ENCODE measurements around the gene WFDC11. TPM values are rescaled to one million over a fixed set of nuclear protein-coding genes. Genes with fewer than 3 reads are reported as not detected.

WFDC11 gene
- total RNA-seq, 1 experiment from 2014 or later: not detected

DNA sequence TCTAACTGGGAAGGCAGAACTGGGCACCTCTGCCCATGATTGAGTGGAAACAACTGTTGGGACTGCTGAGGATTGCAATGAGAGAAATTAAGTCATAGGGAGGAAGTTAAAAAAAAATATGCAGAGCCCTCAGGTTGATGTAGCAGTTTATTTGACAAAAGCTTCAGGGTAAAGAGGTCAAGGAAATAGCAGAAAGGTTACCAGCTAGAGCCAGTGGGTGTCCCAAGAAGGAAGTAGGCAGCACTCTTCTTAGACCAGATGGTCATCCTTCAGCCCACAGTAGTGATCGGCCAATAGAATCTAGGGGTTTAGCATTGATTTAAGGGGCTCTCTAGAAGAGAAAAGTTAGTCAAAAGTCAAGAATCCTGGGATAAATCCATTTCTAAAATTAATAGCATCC is 62.2 kb downstream of the WFDC11 start:
- TF ChIP-seq ATF1 (CRISPR knock-in tag; IDR thresholded peaks at IDR 0.05): no peak
- DNase-seq (ENCODE audit: low spot score) (no peak), ATAC-seq (no peak)
- Mint-ChIP-seq H3K36me3 (peaks cover 28% of the 10 kb centered on the region), H3K4me3 (no peak overlapping the region), H3K4me1 (peaks cover 11% of the 10 kb centered on the region), H3K9me3 (peaks cover 50% of the 10 kb centered on the region), H3K27me3 (ENCODE audit: low read depth) (no peaks in the 10 kb centered on the region; the same call in 1 of the 2 replicates), H3K27ac (no peak overlapping the region)
- ChIA-PET CTCF (no interaction called here), POLR2A (no interaction called here)

Small RNA genes within 50 kb of the gene (microRNA-seq; reads per million reads assigned to microRNA genes)
- gene MIR3617 (ENCODE audit: borderline number of aligned reads): 15.4 reads per million, percentile 36 among the genes with 10 or more reads in this experiment

Other genes with a start within 250 kb of the WFDC11 start
- 76.4 to 114 TPM (median 99.4 TPM) in 3 replicates for gene WFDC2, start 200.5 kb downstream of the WFDC11 start, total RNA-seq (2021)
- gene SPINT3, start 154.6 kb downstream of the WFDC11 start, total RNA-seq (2021): not detected in 3 replicates
- gene WFDC6, start 130.8 kb downstream of the WFDC11 start, total RNA-seq (2021): not detected in 3 replicates
- 0.16 to 0.26 TPM (median 0.23 TPM) in 3 replicates for gene EPPIN, start 122.8 kb downstream of the WFDC11 start, total RNA-seq (2021)
- gene WFDC8, start 91.0 kb downstream of the WFDC11 start, total RNA-seq (2021): not detected in 3 replicates
- gene WFDC10A, start 40.5 kb downstream of the WFDC11 start, total RNA-seq (2021): 0.37 TPM in 1 of 3 replicates, not detected in the others
- not detected in 3 replicates for gene WFDC9, start 39.0 kb downstream of the WFDC11 start, total RNA-seq (2021)
- not detected in 3 replicates for gene WFDC13, start 31.8 kb upstream of the WFDC11 start, total RNA-seq (2021)
- gene WFDC10B, start 34.8 kb upstream of the WFDC11 start, total RNA-seq (2021): 0.42 to 0.62 TPM (median 0.53 TPM) in 3 replicates
- not detected in 3 replicates for gene SPINT4, start 52.1 kb upstream of the WFDC11 start, total RNA-seq (2021)
- gene WFDC3, start 121.6 kb upstream of the WFDC11 start, total RNA-seq (2021): not detected in 3 replicates
- gene DNTTIP1, start 121.7 kb upstream of the WFDC11 start, total RNA-seq (2021): 34.2 to 35.7 TPM (median 35.1 TPM) in 3 replicates
- gene UBE2C, start 142.4 kb upstream of the WFDC11 start, total RNA-seq (2021): 249 to 251 TPM (median 249 TPM) in 3 replicates
- gene TNNC2, start 157.1 kb upstream of the WFDC11 start, total RNA-seq (2021): 2.7 to 3.6 TPM (median 3.0 TPM) in 3 replicates
- gene SNX21, start 163.6 kb upstream of the WFDC11 start, total RNA-seq (2021): 17.9 to 23.1 TPM (median 21.7 TPM) in 3 replicates
- 38.1 to 41.1 TPM (median 39.4 TPM) in 3 replicates for gene ACOT8, start 187.2 kb upstream of the WFDC11 start, total RNA-seq (2021)
- 3.4 to 5.4 TPM (median 4.7 TPM) in 3 replicates for gene ZSWIM3, start 187.4 kb upstream of the WFDC11 start, total RNA-seq (2021)
- 15.2 to 17.4 TPM (median 17.0 TPM) in 3 replicates for gene ZSWIM1, start 211.0 kb upstream of the WFDC11 start, total RNA-seq (2021)
- gene SPATA25, start 217.4 kb upstream of the WFDC11 start, total RNA-seq (2021): 3.3 to 4.5 TPM (median 3.7 TPM) in 3 replicates
- 6.1 to 8.3 TPM (median 6.6 TPM) in 3 replicates for gene NEURL2, start 221.0 kb upstream of the WFDC11 start, total RNA-seq (2021)
- gene CTSA, start 221.1 kb upstream of the WFDC11 start, total RNA-seq (2021): 44.2 to 48.3 TPM (median 47.2 TPM) in 3 replicates
- gene PLTP, start 241.9 kb upstream of the WFDC11 start, total RNA-seq (2021): 109 to 135 TPM (median 133 TPM) in 3 replicates

All from WTC11 (cell line).